Upper lobe of right lung (tissue), 1 donor: ENCODE results near the gene NUCKS1. TPM values are rescaled to one million over a fixed set of nuclear protein-coding genes. Genes with fewer than 3 reads are reported as not detected.

Experiments used
- ATAC-seq: fragments of 200-7000 bp; cut with Tn5 transposase; one replicate; pipeline ENCODE4 v1.9.1; 2020; ENCODE audit warnings: mild to moderate bottlenecking, moderate library complexity
- DNase-seq: peaks from one replicate; pipeline ENCODE4 v3.0.0-alpha.2; 2020
- H3K27ac ChIP-seq: fragments of 200-600 bp; one replicate; pipeline ENCODE4 v1.8.0; 2022
- H3K27me3 ChIP-seq: fragments of 200-600 bp; one replicate; pipeline ENCODE4 v1.8.0; 2022; ENCODE audit warnings: mild to moderate bottlenecking
- H3K36me3 ChIP-seq: fragments of 200-600 bp; one replicate; pipeline ENCODE4 v1.8.0; 2022
- H3K4me1 ChIP-seq: fragments of 200-600 bp; one replicate; pipeline ENCODE4 v1.8.0; 2022
- H3K4me3 ChIP-seq: fragments of 200-600 bp; one replicate; pipeline ENCODE4 v1.8.0; 2022; ENCODE audit warnings: mild to moderate bottlenecking
- H3K9me3 ChIP-seq: fragments of 200-600 bp; one replicate; pipeline ENCODE4 v1.8.0; 2022
- intact Hi-C: fragments of 100-400 bp; cut with DNase I; formaldehyde crosslinking; loops from one replicate; pipeline ENCODE4 v1.11.0; 2022
- long read RNA-seq: library from polyadenylated mRNA; unstranded; transcript quantifications from one replicate; pipeline ENCODE4 v2.0.0, GENCODE V29; 2021
- total RNA-seq: library from RNA; stranded (reverse); fragmentation: NEBNext Ultra II Directional; extraction: Animal tissue kit (Norgen Biotek cat#: 25700); gene quantifications from one replicate; pipeline ENCODE4 v1.2.1, GENCODE V29; 2021
- TF ChIP-seq, protein P1 (sequence below): fragments of 200-600 bp; IDR thresholded peaks from one replicate; pipeline ENCODE4 v1.8.0; 2022; ENCODE audit warnings: antibody characterized with exemption
- donor health status: DM: no; HTN: yes; CAD: no; lungs with severe emphysema.

The NUCKS1 gene
- total RNA-seq: 117 TPM
- long read RNA-seq, full-length matches to known transcripts: 6 of 33 reads
- long read RNA-seq, partial matches to known transcripts: 3 of 33 reads
- long read RNA-seq, other reads (novel, unspliced or antisense): 24 of 33 reads

GRCh38 chr1:205750138-205751035 is at the start of gene NUCKS1:
NUCKS1 (minus strand) TSS chr1:205750182; CDS start chr1:205749973, 209 bp downstream.
- TF ChIP-seq, protein P1, sequence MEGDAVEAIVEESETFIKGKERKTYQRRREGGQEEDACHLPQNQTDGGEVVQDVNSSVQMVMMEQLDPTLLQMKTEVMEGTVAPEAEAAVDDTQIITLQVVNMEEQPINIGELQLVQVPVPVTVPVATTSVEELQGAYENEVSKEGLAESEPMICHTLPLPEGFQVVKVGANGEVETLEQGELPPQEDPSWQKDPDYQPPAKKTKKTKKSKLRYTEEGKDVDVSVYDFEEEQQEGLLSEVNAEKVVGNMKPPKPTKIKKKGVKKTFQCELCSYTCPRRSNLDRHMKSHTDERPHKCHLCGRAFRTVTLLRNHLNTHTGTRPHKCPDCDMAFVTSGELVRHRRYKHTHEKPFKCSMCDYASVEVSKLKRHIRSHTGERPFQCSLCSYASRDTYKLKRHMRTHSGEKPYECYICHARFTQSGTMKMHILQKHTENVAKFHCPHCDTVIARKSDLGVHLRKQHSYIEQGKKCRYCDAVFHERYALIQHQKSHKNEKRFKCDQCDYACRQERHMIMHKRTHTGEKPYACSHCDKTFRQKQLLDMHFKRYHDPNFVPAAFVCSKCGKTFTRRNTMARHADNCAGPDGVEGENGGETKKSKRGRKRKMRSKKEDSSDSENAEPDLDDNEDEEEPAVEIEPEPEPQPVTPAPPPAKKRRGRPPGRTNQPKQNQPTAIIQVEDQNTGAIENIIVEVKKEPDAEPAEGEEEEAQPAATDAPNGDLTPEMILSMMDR: peak; percentile 12
- H3K27me3 ChIP-seq: no peaks in the 10 kb centered on the region

DNA sequence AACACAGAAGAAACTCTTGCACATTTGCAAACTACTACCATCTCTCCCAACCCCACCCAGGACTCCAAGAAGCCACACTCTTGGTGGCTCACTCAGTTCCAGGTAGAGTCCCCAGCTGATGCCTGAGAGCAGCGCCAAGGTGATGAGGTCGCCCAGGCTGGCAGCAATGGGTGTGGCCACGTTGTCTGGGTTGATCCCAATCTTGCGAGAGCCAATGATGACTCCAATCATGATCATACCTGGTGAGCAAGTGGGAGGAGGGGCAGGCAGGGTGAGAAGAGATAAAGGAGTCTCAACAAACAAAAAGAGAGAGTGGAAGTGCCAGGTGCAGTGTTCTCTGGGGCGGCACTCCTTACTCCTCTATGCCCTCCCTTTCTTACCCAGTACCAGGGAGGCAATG is 48.6 kb upstream of the NUCKS1 start:
- ATAC-seq (no peak), DNase-seq (no peak)
- no peaks in the 10 kb centered on the region for H3K27me3 ChIP-seq
- intact Hi-C loops: loop anchor here (5.0 to 10.0 kb wide), 2 partner anchors 116 to 179 kb away; no protein-coding TSS in a partner anchor
- no peak overlapping the region for H3K27ac ChIP-seq
- no peak overlapping the region for H3K4me3 ChIP-seq
- TF ChIP-seq, protein P1: no peak
- no peaks in the 10 kb centered on the region for H3K4me1 ChIP-seq
- H3K36me3 ChIP-seq: peaks cover 66% of the 10 kb centered on the region
- H3K9me3 ChIP-seq: no peaks in the 10 kb centered on the region

More at GRCh38 chr1:205750138-205751035, at the start of gene NUCKS1:
- peak within 1 kb of the TSS; percentile 83 for H3K4me3 ChIP-seq
- peaks cover 27% of the 10 kb centered on the region for H3K4me1 ChIP-seq
- intact Hi-C loops: no loop called here
- DNase-seq: peak; percentile 98
- no peaks in the 10 kb centered on the region for H3K36me3 ChIP-seq
- H3K27ac ChIP-seq: peak within 1 kb of the TSS; percentile 87
- no peaks in the 10 kb centered on the region for H3K9me3 ChIP-seq
- peak; percentile 92 for ATAC-seq

- H3K4me3 ChIP-seq: no peak overlapping the region
- ATAC-seq (no peak), DNase-seq (no peak)
- H3K27me3 ChIP-seq: no peaks in the 10 kb centered on the region
- intact Hi-C loops: loop anchor here (5.0 to 10.0 kb wide), 2 partner anchors 118 to 180 kb away; no protein-coding TSS in a partner anchor
- TF ChIP-seq, protein P1: no peak
- peaks cover 76% of the 10 kb centered on the region for H3K36me3 ChIP-seq
- H3K4me1 ChIP-seq: no peaks in the 10 kb centered on the region
- no peak overlapping the region for H3K27ac ChIP-seq
- no peaks in the 10 kb centered on the region for H3K9me3 ChIP-seq
These were observed 47.2 kb upstream of the NUCKS1 start for GRCh38 chr1:205797168-205797567.

DNA sequence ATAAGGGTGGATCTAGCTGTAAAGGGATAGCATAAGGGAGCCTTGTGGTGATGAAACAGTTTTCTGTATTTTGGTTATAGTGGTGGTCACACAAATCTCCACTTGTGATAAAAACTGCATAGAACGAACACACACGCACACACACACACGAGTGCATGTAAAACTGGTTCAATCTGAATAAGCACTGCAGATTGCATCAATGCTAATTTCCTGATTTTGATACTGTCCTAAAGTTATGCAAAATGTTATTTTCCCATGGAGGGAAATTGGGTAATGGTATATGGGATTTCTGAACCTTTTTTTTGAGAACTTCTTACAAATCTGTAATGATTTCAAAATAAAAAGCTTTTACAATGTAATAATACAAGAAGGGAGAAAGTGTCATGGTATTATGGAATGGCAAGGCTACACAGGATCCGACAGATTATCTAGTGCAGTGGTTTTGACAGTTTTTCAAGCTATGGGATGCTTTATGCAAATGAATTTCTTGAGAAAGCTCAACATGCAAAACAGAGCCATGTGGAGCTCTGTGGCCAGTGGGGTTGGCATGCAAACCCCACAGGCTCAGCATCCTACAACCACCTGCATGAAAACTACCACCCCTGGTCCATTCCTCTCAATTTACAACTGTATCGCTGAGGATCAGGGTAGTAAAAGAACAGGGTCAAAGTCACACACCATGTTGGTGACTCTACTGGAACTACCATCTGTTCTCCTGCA is 44.2 kb upstream of the NUCKS1 start:
- ATAC-seq: no peak
- Histone ChIP-seq H3K27me3 (no peaks in the 10 kb centered on the region), H3K27ac (no peak overlapping the region), H3K4me3 (no peak overlapping the region), H3K4me1 (no peaks in the 10 kb centered on the region), H3K9me3 (no peaks in the 10 kb centered on the region), H3K36me3 (peaks cover 81% of the 10 kb centered on the region)
- intact Hi-C loops: loop anchor here (10.0 kb wide), 1 partner anchor 121 kb away; no protein-coding TSS in a partner anchor
- TF ChIP-seq, protein P1: no peak
- no peak for DNase-seq

- Histone ChIP-seq H3K27ac (no peak overlapping the region), H3K4me1 (no peaks in the 10 kb centered on the region), H3K27me3 (no peaks in the 10 kb centered on the region), H3K4me3 (no peak overlapping the region), H3K9me3 (no peaks in the 10 kb centered on the region), H3K36me3 (peaks cover 70% of the 10 kb centered on the region)
- TF ChIP-seq, protein P1: no peak
- intact Hi-C loops: loop anchor here (10.0 kb wide), 1 partner anchor 122 kb away; no protein-coding TSS in a partner anchor
- DNase-seq (no peak), ATAC-seq (no peak)
These were observed 43.1 kb upstream of the NUCKS1 start for GRCh38 chr1:205792961-205793673.
